ENCODE measurements around the gene SSBP2. TPM values are rescaled to one million over a fixed set of nuclear protein-coding genes. Genes with fewer than 3 reads are reported as not detected.

The SSBP2 gene
- total and polyA plus RNA-seq, 2 of the 8 experiments (the other 6 are each of a cell fraction or from before 2014, with no cell fraction given) = 21.5 to 36.2 TPM

- TF ChIP-seq, protein P1, sequence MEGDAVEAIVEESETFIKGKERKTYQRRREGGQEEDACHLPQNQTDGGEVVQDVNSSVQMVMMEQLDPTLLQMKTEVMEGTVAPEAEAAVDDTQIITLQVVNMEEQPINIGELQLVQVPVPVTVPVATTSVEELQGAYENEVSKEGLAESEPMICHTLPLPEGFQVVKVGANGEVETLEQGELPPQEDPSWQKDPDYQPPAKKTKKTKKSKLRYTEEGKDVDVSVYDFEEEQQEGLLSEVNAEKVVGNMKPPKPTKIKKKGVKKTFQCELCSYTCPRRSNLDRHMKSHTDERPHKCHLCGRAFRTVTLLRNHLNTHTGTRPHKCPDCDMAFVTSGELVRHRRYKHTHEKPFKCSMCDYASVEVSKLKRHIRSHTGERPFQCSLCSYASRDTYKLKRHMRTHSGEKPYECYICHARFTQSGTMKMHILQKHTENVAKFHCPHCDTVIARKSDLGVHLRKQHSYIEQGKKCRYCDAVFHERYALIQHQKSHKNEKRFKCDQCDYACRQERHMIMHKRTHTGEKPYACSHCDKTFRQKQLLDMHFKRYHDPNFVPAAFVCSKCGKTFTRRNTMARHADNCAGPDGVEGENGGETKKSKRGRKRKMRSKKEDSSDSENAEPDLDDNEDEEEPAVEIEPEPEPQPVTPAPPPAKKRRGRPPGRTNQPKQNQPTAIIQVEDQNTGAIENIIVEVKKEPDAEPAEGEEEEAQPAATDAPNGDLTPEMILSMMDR (IDR thresholded peaks at IDR 0.05; ENCODE audit: control extremely low read depth in 1 of 3, insufficient read depth in 1 of 3, low read depth in 1 of 3, low read length in 3 of 3) = no peak
These were observed 192.7 kb downstream of the SSBP2 start (continued) for GRCh38 chr5:81558188-81558587.
